Keratinocyte (primary cell): ENCODE measurements around the gene RFC1. TPM values are rescaled to one million over a fixed set of nuclear protein-coding genes. Genes with fewer than 3 reads are reported as not detected.

Source experiments
- DNase-seq: peaks from one replicate; pipeline ENCODE4 v3.0.0-alpha.2; 2011; ENCODE audit warnings: low read depth, missing footprints, low spot score
- FAIRE-seq: peaks from 2 replicates; lab custom pipeline; 2011; peaks lifted over from hg19 to GRCh38; lab: Jason Lieb, UNC
- H2AFZ ChIP-seq: 2 replicates; pipeline ENCODE4 v1.6.0; 2012; ENCODE audit warnings: low read length, control low read depth, inconsistent platforms; ENCODE audit not compliant: control insufficient read depth
- H3K27ac ChIP-seq: 2 replicates; pipeline ENCODE4 v1.5.1; 2011; ENCODE audit warnings: low read length; ENCODE audit not compliant: control insufficient read depth, insufficient read depth
- H3K27me3 ChIP-seq: 3 replicates; pipeline ENCODE4 v1.6.0; 2011; ENCODE audit warnings: low read length; ENCODE audit not compliant: control insufficient read depth, insufficient read depth; ENCODE audit errors: extremely low read depth
- H3K36me3 ChIP-seq, 2 experiments: 2 replicates in 1 of 2; 3 replicates in 1 of 2; pipeline ENCODE4 v1.5.1; 2011; ENCODE audit warnings: low read length in 2 of 2, mild to moderate bottlenecking in 1 of 2; ENCODE audit not compliant: control insufficient read depth in 2 of 2, insufficient read depth in 2 of 2; ENCODE audit errors: extremely low read depth in 1 of 2
- H3K4me1 ChIP-seq: 3 replicates; pipeline ENCODE4 v1.5.1; 2011; ENCODE audit warnings: low read length; ENCODE audit not compliant: control insufficient read depth, insufficient read depth; ENCODE audit errors: extremely low read depth
- H3K4me2 ChIP-seq: 3 replicates; pipeline ENCODE4 v1.6.0; 2011; ENCODE audit warnings: low read depth, low read length; ENCODE audit not compliant: control insufficient read depth, insufficient read depth; ENCODE audit errors: extremely low read depth
- H3K4me3 ChIP-seq, 3 experiments: fragments of 200-600 bp in 1 of 3; sonication (generic) in 1 of 3; 2 replicates in 2 of 3; 3 replicates in 1 of 3; pipeline ENCODE4 v1.5.1; 2011 to 2016; ENCODE audit warnings: low read length in 3 of 3, mild to moderate bottlenecking in 3 of 3, control low read depth in 2 of 3, inconsistent platforms in 1 of 3, low read depth in 1 of 3, mixed read lengths in 1 of 3, mixed run types in 1 of 3, moderate library complexity in 1 of 3; ENCODE audit not compliant: control insufficient read depth in 2 of 3, insufficient read depth in 2 of 3; ENCODE audit errors: extremely low read depth in 1 of 3
- H3K79me2 ChIP-seq: 2 replicates; pipeline ENCODE4 v1.6.0; 2012; ENCODE audit warnings: low read length; ENCODE audit not compliant: control insufficient read depth, insufficient read depth
- H3K9ac ChIP-seq: 3 replicates; pipeline ENCODE4 v1.6.0; 2011; ENCODE audit warnings: low read length; ENCODE audit not compliant: control insufficient read depth, insufficient read depth; ENCODE audit errors: extremely low read depth
- H3K9me1 ChIP-seq: 3 replicates; pipeline ENCODE4 v1.6.0; 2011; ENCODE audit warnings: low read length; ENCODE audit not compliant: control insufficient read depth, insufficient read depth; ENCODE audit errors: extremely low read depth
- H3K9me3 ChIP-seq: 2 replicates; pipeline ENCODE4 v1.5.1; 2012; ENCODE audit warnings: low read depth, low read length; ENCODE audit not compliant: control insufficient read depth
- H4K20me1 ChIP-seq: 3 replicates; pipeline ENCODE4 v1.6.0; 2011; ENCODE audit warnings: low read length; ENCODE audit not compliant: control insufficient read depth, insufficient read depth; ENCODE audit errors: extremely low read depth
- CTCF ChIP-seq, 3 experiments: IDR thresholded peaks in 1 of 3; conservative IDR thresholded peaks in 1 of 3; optimal IDR thresholded peaks in 1 of 3; 2 replicates in 2 of 3; 3 replicates in 1 of 3; pipeline versions ENCODE3 to v1.5.1; 2011; ENCODE audit warnings: low read length in 3 of 3, mild to moderate bottlenecking in 3 of 3, moderate library complexity in 2 of 3, control low read depth in 1 of 3, inconsistent platforms in 1 of 3; ENCODE audit not compliant: insufficient read depth in 2 of 3; ENCODE audit errors: extremely low read depth in 1 of 3
- EZH2 ChIP-seq: IDR thresholded peaks from one replicate; pipeline ENCODE4 v1.6.1; 2012; ENCODE audit warnings: inconsistent platforms, mild to moderate bottlenecking, low read length, moderate library complexity
- dilution Hi-C: fragments of 300-500 bp; cut with MboI; formaldehyde crosslinking; loops from one replicate; pipeline ENCODE4 v1.7.0; 2020; ENCODE audit warnings: low sequenced_read_pairs; ENCODE audit not compliant: extremely low pct_ligation_motif_present
- polyA plus RNA-seq, 5 experiments: library from polyadenylated mRNA; depleted of rRNA in 3 of 5; stranded (reverse) in 3 of 5; stranded (forward) in 1 of 5; unstranded in 1 of 5; fragments of >200 nt; gene quantifications; 1 replicate in 1 of 5; 2 replicates in 3 of 5; 3 replicates in 1 of 5; pipeline versions ENCODE4 v1.2.1 to v1.2.3, GENCODE V29; 2011 to 2012; ENCODE audit warnings: missing spikeins in 2 of 5, low read depth in 1 of 5, low replicate concordance in 1 of 5

The RFC1 gene
- polyA plus RNA-seq, 1 donor (not counting 4 experiments of a cell fraction or from before 2014, with no cell fraction given) = 17.4 TPM

DNA sequence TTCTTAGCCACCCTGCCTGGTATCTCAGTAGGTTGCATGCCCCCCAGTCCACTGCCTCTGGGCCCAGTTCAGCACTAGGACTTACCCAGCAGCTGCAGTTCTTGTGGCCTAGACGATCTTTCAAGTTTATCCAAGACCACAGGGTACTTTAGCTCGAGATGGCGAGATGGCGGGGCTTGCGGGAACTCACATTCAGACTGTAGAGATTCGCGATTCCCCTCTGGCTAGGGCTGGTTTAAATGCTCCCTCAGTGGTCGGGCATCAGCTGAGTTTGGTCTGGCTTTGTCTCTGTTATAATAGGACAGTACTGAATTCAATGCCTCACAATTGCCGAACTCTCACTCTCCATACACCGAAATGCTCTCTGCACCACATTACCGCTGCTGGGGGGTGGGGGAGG is 18.4 kb upstream of the RFC1 start:
- H3K27ac ChIP-seq = no peak overlapping the region
- H3K27me3 ChIP-seq = no peaks in the 10 kb centered on the region
- no peaks in the 10 kb centered on the region for H3K9me1 ChIP-seq
- no peak overlapping the region for H3K9ac ChIP-seq
- no peak for TF ChIP-seq EZH2
- TF ChIP-seq CTCF (optimal IDR thresholded peaks at IDR 0.05 in 1 of 3, IDR thresholded peaks at IDR 0.05 in 1 of 3, conservative IDR thresholded peaks at IDR 0.05 in 1 of 3; ENCODE audit: extremely low read depth in 1 of 3, insufficient read depth in 2 of 3, low read length in 3 of 3) = no peak
- FAIRE-seq = no peak
- no peak overlapping the region for H3K4me2 ChIP-seq
- H3K4me3 ChIP-seq = no peak overlapping the region
- dilution Hi-C loops = no loop called here
- no peaks in the 10 kb centered on the region for H3K9me3 ChIP-seq
- H3K36me3 ChIP-seq = no peaks in the 10 kb centered on the region
- H3K4me1 ChIP-seq = no peaks in the 10 kb centered on the region
- H4K20me1 ChIP-seq = no peaks in the 10 kb centered on the region
- DNase-seq = no peak
- H2AFZ ChIP-seq = no peak overlapping the region
- no peaks in the 10 kb centered on the region for H3K79me2 ChIP-seq

DNA sequence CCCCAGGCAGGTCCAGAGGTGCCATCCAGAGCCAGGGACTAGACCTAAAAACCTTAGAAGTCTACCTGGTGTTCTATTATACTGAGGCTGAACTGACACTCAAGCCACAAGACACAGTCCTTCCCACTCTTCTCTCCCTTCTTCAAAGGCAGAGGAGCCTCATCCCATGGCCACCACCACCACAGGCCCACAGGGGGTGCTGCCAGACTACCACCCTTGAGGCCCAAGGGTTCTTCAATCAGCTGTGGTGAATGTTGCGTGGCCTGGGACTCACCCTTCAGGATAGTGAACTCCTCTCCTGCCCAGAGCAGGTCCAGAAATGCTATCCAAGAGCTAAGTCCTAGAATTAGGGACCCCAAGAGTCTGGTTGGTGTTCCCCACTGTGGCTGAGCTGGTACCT is 17.5 kb upstream of the RFC1 start:
- H3K4me3 ChIP-seq = no peak overlapping the region
- no peaks in the 10 kb centered on the region for H3K36me3 ChIP-seq
- no peaks in the 10 kb centered on the region for H3K4me1 ChIP-seq
- peaks cover 3% of the 10 kb centered on the region for H3K27me3 ChIP-seq
- H3K79me2 ChIP-seq = no peaks in the 10 kb centered on the region
- dilution Hi-C loops = no loop called here
- no peak overlapping the region for H3K27ac ChIP-seq
- no peak overlapping the region for H3K4me2 ChIP-seq
- FAIRE-seq (no peak), DNase-seq (no peak)
- no peak overlapping the region for H2AFZ ChIP-seq
- H3K9me3 ChIP-seq = no peaks in the 10 kb centered on the region
- H3K9ac ChIP-seq = no peak overlapping the region
- H4K20me1 ChIP-seq = no peaks in the 10 kb centered on the region
- no peaks in the 10 kb centered on the region for H3K9me1 ChIP-seq
- TF ChIP-seq CTCF (optimal IDR thresholded peaks at IDR 0.05 in 1 of 3, IDR thresholded peaks at IDR 0.05 in 1 of 3, conservative IDR thresholded peaks at IDR 0.05 in 1 of 3; ENCODE audit: extremely low read depth in 1 of 3, insufficient read depth in 2 of 3, low read length in 3 of 3) = peak in 1 of 3 experiments; percentile 7
- no peak for TF ChIP-seq EZH2
